ENCODE data around the gene LAPTM5. TPM values are rescaled to one million over a fixed set of nuclear protein-coding genes. Genes with fewer than 3 reads are reported as not detected.
A peak's percentile ranks its signal among the peaks of the same experiment; 100 is the strongest.

The LAPTM5 gene
- total and polyA plus RNA-seq, 2 of the 8 experiments (the other 6 are each of a cell fraction or from before 2014, with no cell fraction given): 0.37 to 1.4 TPM

- no peak overlapping the region for H2BK20ac ChIP-seq (ENCODE audit: low read length)
- no peak overlapping the region for H4K8ac ChIP-seq (ENCODE audit: extremely low read depth, insufficient read depth, low read length)
- H2BK120ac ChIP-seq (replicated peaks; ENCODE audit: low read depth, low read length): no peak overlapping the region
- H4K91ac ChIP-seq (replicated peaks; ENCODE audit: insufficient read length, low read length): no peak overlapping the region
- H3K9me3 ChIP-seq (ENCODE audit: insufficient read depth in 2 of 2, low read depth in 1 of 2, low read length in 1 of 2): peaks cover 10 to 11% of the 10 kb centered on the region in 2 experiments
- H3K9ac ChIP-seq (replicated peaks in 1 of 4; ENCODE audit: extremely low read depth in 1 of 4, low read depth in 3 of 4, low read length in 3 of 4): peak overlapping the region in 1 of 4 experiments; percentile 4; a peak in 1 of 7 replicates
- no peak overlapping the region for H3K14ac ChIP-seq (ENCODE audit: insufficient read length)
- no peak overlapping the region for H2AFZ ChIP-seq (ENCODE audit: low read length)
- H3K79me1 ChIP-seq (ENCODE audit: low read depth, low read length): no peaks in the 10 kb centered on the region
- no peak overlapping the region for H4K5ac ChIP-seq (ENCODE audit: insufficient read length, low read depth, low read length)
- H3K23me2 ChIP-seq (ENCODE audit: low read depth, low read length): peaks cover 6% of the 10 kb centered on the region; the same call in 1 of the 2 replicates
- peak overlapping the region; percentile 35 to 67 (median 56) for H3K4me3 ChIP-seq (ENCODE audit: extremely low read depth in 1 of 4, insufficient read depth in 2 of 4, low read depth in 3 of 4, low read length in 4 of 4)
- H3K4me2 ChIP-seq (ENCODE audit: insufficient read depth in 1 of 2, low read depth in 2 of 2, low read length in 2 of 2): peak overlapping the region; percentile 4 to 90
- no peaks in the 10 kb centered on the region; a peak in 1 of 7 replicates for H3K27me3 ChIP-seq (replicated peaks in 1 of 4; ENCODE audit: control insufficient read depth in 3 of 4, extremely low read depth in 1 of 4, insufficient read depth in 3 of 4, low read length in 3 of 4)
- H3K79me2 ChIP-seq (ENCODE audit: control insufficient read depth in 1 of 2, insufficient read depth in 2 of 2, low read length in 2 of 2): no peaks in the 10 kb centered on the region
- no peak overlapping the region for H2BK15ac ChIP-seq (ENCODE audit: low read length)
- CTCF ChIA-PET (ENCODE audit: partially characterized antibody): interaction anchor here (0.7 to 55.1 kb wide), 26 partner anchors 11 to 1269 kb away, joined by 3 to 1640 read pairs (median 6); partner anchors contain the start of genes LAPTM5 and SDC3
- H3K18ac ChIP-seq (ENCODE audit: extremely low read depth, low read length): no peak overlapping the region
- no peak overlapping the region for H3K23ac ChIP-seq (ENCODE audit: insufficient read length)
- no peaks in the 10 kb centered on the region for H4K20me1 ChIP-seq (replicated peaks in 1 of 2; ENCODE audit: control insufficient read depth in 1 of 2, insufficient read depth in 2 of 2, low read length in 2 of 2)
- H3K27ac ChIP-seq (ENCODE audit: low read depth, low read length): no peak overlapping the region
- FAIRE-seq: no peak
- 4% methylated on average over 49 of the region's 66 CpGs; no CpG with 5 or more reads in 1 of the 2 experiments for WGBS, 2 experiments (ENCODE audit: extremely low coverage in 1 of 2, insufficient coverage in 1 of 2, insufficient read length in 1 of 2, insufficient replicate concordance in 2 of 2, low coverage in 1 of 2, low lambda C conversion rate in 2 of 2, missing lambda C conversion rate in 1 of 2)
- H3K4me1 ChIP-seq (replicated peaks in 1 of 4; ENCODE audit: control insufficient read depth in 3 of 4, insufficient read depth in 4 of 4, low read length in 3 of 4): peaks cover 0 to 4% (median 1%) of the 10 kb centered on the region in 4 experiments; a peak in 4 of 7 replicates
- H3K56ac ChIP-seq (replicated peaks; ENCODE audit: insufficient read length, low read depth, low read length): no peak overlapping the region
- DNase-seq (ENCODE audit: low read depth in 1 of 2, low spot score in 2 of 2): peak in 1 of 2 experiments; percentile 97
- no peak overlapping the region for H2AK5ac ChIP-seq (ENCODE audit: low read depth, low read length)
- 0 out of 2 replicates have a peak overlapping the region, but pooled peaks have one; percentile 27 for H2BK12ac ChIP-seq (ENCODE audit: low read depth, low read length)
- no peak overlapping the region for H3K4ac ChIP-seq (replicated peaks; ENCODE audit: insufficient read length, low read depth, low read length)
- POLR2A ChIA-PET (ENCODE audit: partially characterized antibody): interaction anchor here (1.5 to 2.1 kb wide), 2 partner anchors 9 to 61 kb away, joined by 5 to 6 read pairs; no protein-coding TSS in a partner anchor
- no peaks in the 10 kb centered on the region for H3K36me3 ChIP-seq (ENCODE audit: control insufficient read depth in 2 of 4, insufficient read depth in 4 of 4, low read length in 3 of 4)
- no peak overlapping the region for H2BK5ac ChIP-seq (ENCODE audit: low read depth, low read length)
- TF ChIP-seq JUND (IDR thresholded peaks at IDR 0.05; ENCODE audit: low read length) (no peak), HDAC2 (IDR thresholded peaks at IDR 0.05; ENCODE audit: borderline replicate concordance in 1 of 2, low read depth in 2 of 2, low read length in 2 of 2) (peak; percentile 25 to 58; a peak in 1 of 4 replicates), SP2 (IDR thresholded peaks at IDR 0.05; ENCODE audit: low read length) (no peak), SIX5 (IDR thresholded peaks at IDR 0.05; ENCODE audit: low read depth, low read length) (no peak), CBX5 (IDR thresholded peaks at IDR 0.05; ENCODE audit: low read depth, low read length) (no peak), MAFK (IDR thresholded peaks at IDR 0.05; ENCODE audit: low read depth, low read length) (no peak), BRCA1 (IDR thresholded peaks at IDR 0.05; ENCODE audit: low read depth, low read length) (no peak), BCL11A (IDR thresholded peaks at IDR 0.05; ENCODE audit: low read depth in 2 of 2, low read length in 2 of 2) (no peak), BACH1 (IDR thresholded peaks at IDR 0.05; ENCODE audit: low read length) (0 out of 2 replicates have a peak, but pooled peaks have one; percentile 33), JUN (IDR thresholded peaks at IDR 0.05; ENCODE audit: low read depth, low read length) (no peak), TEAD4 (IDR thresholded peaks at IDR 0.05; ENCODE audit: low read depth, low read length) (no peak)
Observed at GRCh38 chr1:30718636-30719405, 38.8 kb downstream of the LAPTM5 start.
